Breast epithelium (tissue), 3 donors: ENCODE data around the gene TPGS2.

Source experiments
- POLR2A ChIP-seq: fragments of 450-650 bp; IDR thresholded peaks from one replicate; pipeline ENCODE4 v1.6.1; 2016; ENCODE audit warnings: antibody characterized with exemption, mild to moderate bottlenecking, moderate library complexity
- POLR2AphosphoS5 ChIP-seq, 3 donors: sonication (generic); formaldehyde crosslinking; IDR thresholded peaks; one replicate each; pipeline ENCODE4 v1.6.1; 2017; ENCODE audit warnings: antibody characterized with exemption in 3 of 3
- TF ChIP-seq, protein P1 (sequence below), 3 donors: fragments of 450-650 bp; IDR thresholded peaks; one replicate each; pipeline ENCODE4 v1.5.1; 2016 to 2017; ENCODE audit warnings: antibody characterized with exemption in 3 of 3, mild to moderate bottlenecking in 3 of 3, moderate library complexity in 3 of 3

DNA sequence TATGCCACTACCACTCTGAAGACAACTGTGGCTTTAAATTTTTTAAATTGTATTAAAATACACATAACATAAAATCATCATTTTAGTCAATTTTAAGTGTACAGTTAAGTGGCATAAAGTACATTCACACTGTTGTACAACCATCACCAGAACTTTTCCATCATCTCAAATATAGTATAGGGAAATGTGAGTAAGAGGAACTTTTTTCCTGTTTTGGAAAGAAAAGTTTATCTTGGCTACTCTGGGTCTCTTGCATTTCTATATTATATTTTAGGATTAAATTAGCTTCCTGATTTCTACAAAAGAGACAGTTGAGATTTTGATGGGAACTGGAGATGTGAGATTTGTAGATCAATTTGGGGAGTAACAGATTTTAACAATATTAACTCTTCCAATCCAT lies 3.3 kb downstream of the TPGS2 start:
- TF ChIP-seq, protein P1, sequence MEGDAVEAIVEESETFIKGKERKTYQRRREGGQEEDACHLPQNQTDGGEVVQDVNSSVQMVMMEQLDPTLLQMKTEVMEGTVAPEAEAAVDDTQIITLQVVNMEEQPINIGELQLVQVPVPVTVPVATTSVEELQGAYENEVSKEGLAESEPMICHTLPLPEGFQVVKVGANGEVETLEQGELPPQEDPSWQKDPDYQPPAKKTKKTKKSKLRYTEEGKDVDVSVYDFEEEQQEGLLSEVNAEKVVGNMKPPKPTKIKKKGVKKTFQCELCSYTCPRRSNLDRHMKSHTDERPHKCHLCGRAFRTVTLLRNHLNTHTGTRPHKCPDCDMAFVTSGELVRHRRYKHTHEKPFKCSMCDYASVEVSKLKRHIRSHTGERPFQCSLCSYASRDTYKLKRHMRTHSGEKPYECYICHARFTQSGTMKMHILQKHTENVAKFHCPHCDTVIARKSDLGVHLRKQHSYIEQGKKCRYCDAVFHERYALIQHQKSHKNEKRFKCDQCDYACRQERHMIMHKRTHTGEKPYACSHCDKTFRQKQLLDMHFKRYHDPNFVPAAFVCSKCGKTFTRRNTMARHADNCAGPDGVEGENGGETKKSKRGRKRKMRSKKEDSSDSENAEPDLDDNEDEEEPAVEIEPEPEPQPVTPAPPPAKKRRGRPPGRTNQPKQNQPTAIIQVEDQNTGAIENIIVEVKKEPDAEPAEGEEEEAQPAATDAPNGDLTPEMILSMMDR (IDR thresholded peaks at IDR 0.05): no peak
- TF ChIP-seq POLR2A (no peak), POLR2AphosphoS5 (IDR thresholded peaks at IDR 0.05) (no peak)
